Tibial artery (tissue), 4 donors: ENCODE measurements around the gene RTP5.

ENCODE experiments used
- DNase-seq, 2 donors: peaks; one replicate each; pipeline ENCODE4 v3.0.0-alpha.2; 2019
- H3K27ac ChIP-seq, 2 donors: fragments of 200-600 bp; sonication (generic) in 1 of 2; 1 replicate in 1 of 2; 2 replicates in 1 of 2; pipeline ENCODE4 v1.5.1; 2018 to 2019; ENCODE audit warnings: mild to moderate bottlenecking in 1 of 2
- H3K27me3 ChIP-seq, 2 donors: fragments of 200-600 bp; sonication (generic) in 1 of 2; one replicate each; pipeline versions ENCODE4 v1.5.1 to v1.6.0; 2016 to 2019
- H3K36me3 ChIP-seq, 3 donors: fragments of 200-600 bp; sonication (generic) in 2 of 3; one replicate each; pipeline ENCODE4 v1.5.1; 2016 to 2019; ENCODE audit warnings: mild to moderate bottlenecking in 2 of 3
- H3K4me1 ChIP-seq, 4 donors: fragments of 200-600 bp; sonication (generic) in 2 of 4; 1 replicate in 3 of 4; 2 replicates in 1 of 4; pipeline ENCODE4 v1.5.1; 2016 to 2019
- H3K4me3 ChIP-seq, 2 donors: fragments of 200-600 bp; sonication (generic) in 1 of 2; 1 replicate in 1 of 2; 2 replicates in 1 of 2; pipeline ENCODE4 v1.5.1; 2018 to 2019; ENCODE audit warnings: mild to moderate bottlenecking in 2 of 2
- H3K9me3 ChIP-seq, 3 donors: fragments of 200-600 bp; sonication (generic) in 1 of 3; one replicate each; pipeline ENCODE4 v1.5.1; 2016 to 2019
- CTCF ChIP-seq, 2 experiments: fragments of 200-600 bp in 1 of 2; fragments of 450-650 bp in 1 of 2; IDR thresholded peaks; one replicate each; pipeline ENCODE4 v1.5.1; 2017 to 2019; ENCODE audit warnings: antibody characterized with exemption in 2 of 2, mild to moderate bottlenecking in 1 of 2, moderate library complexity in 1 of 2
- intact Hi-C: fragments of 100-400 bp; cut with DNase I; formaldehyde crosslinking; loops from one replicate; pipeline ENCODE4 v1.15.0; 2023; ENCODE audit warnings: low total_unique reads

The RTP5 gene

GRCh38 chr2:241857041-241857541, 12.4 kb upstream of the RTP5 start:
- peaks cover 0 to 73% of the 10 kb centered on the region in 2 donors for H3K27me3 ChIP-seq
- no peak overlapping the region for H3K4me3 ChIP-seq
- no peaks in the 10 kb centered on the region for H3K36me3 ChIP-seq
- DNase-seq, result peak; percentile 19 to 61
- H3K4me1 ChIP-seq, result peaks cover 0 to 17% (median 9%) of the 10 kb centered on the region in 4 donors
- no peaks in the 10 kb centered on the region for H3K9me3 ChIP-seq
- H3K27ac ChIP-seq, result no peak overlapping the region
- intact Hi-C loops, result no loop called here
- no peak for TF ChIP-seq CTCF (IDR thresholded peaks at IDR 0.05)

GRCh38 chr2:241857572-241858121, 11.9 kb upstream of the RTP5 start:
- no peaks in the 10 kb centered on the region for H3K9me3 ChIP-seq
- peaks cover 0 to 73% of the 10 kb centered on the region in 2 donors for H3K27me3 ChIP-seq
- no peak overlapping the region for H3K4me3 ChIP-seq
- peaks cover 0 to 17% (median 9%) of the 10 kb centered on the region in 4 donors for H3K4me1 ChIP-seq
- H3K36me3 ChIP-seq, result no peaks in the 10 kb centered on the region
- TF ChIP-seq CTCF (IDR thresholded peaks at IDR 0.05), result no peak
- no peak overlapping the region for H3K27ac ChIP-seq
- intact Hi-C loops, result no loop called here
- peak in 1 of 2 donors; percentile 62 for DNase-seq

- peak in 1 of 2 donors; percentile 67 for DNase-seq
- Histone ChIP-seq H3K9me3 (no peaks in the 10 kb centered on the region), H3K27me3 (peaks cover 0 to 77% of the 10 kb centered on the region in 2 donors), H3K27ac (peak within 1 kb of the TSS; percentile 56 to 63), H3K4me1 (peaks cover 0 to 18% (median 9%) of the 10 kb centered on the region in 4 donors), H3K4me3 (peak within 1 kb of the TSS; percentile 16 to 24), H3K36me3 (no peaks in the 10 kb centered on the region)
- no peak for TF ChIP-seq CTCF (IDR thresholded peaks at IDR 0.05)
- intact Hi-C loops, result no loop called here
Measured at GRCh38 chr2:241858206-241859016, 11.1 kb upstream of the RTP5 start, which contains the start of gene PDCD1. Gene PDCD1, minus strand, starts transcription at chr2:241858894. Its CDS starts 56 bp downstream, at chr2:241858838.

GRCh38 chr2:241859017-241859435, 10.5 kb upstream of the RTP5 start:
- Histone ChIP-seq H3K36me3 (no peaks in the 10 kb centered on the region), H3K4me1 (peaks cover 0 to 22% (median 10%) of the 10 kb centered on the region in 4 donors), H3K27ac (peak overlapping the region; percentile 56 to 63), H3K4me3 (no peak overlapping the region), H3K9me3 (no peaks in the 10 kb centered on the region), H3K27me3 (peaks cover 0 to 79% of the 10 kb centered on the region in 2 donors)
- DNase-seq, result no peak
- intact Hi-C loops, result no loop called here
- TF ChIP-seq CTCF (IDR thresholded peaks at IDR 0.05), result no peak

- H3K27ac ChIP-seq, result peak overlapping the region; percentile 56 to 63
- peaks cover 0 to 22% (median 10%) of the 10 kb centered on the region in 4 donors for H3K4me1 ChIP-seq
- DNase-seq, result peak; percentile 72 to 80
- no peaks in the 10 kb centered on the region for H3K36me3 ChIP-seq
- H3K9me3 ChIP-seq, result no peaks in the 10 kb centered on the region
- intact Hi-C loops, result no loop called here
- TF ChIP-seq CTCF (IDR thresholded peaks at IDR 0.05), result no peak
- H3K27me3 ChIP-seq, result peaks cover 0 to 82% of the 10 kb centered on the region in 2 donors
- H3K4me3 ChIP-seq, result peak overlapping the region; percentile 16 to 24
Measured at GRCh38 chr2:241859436-241860183, 9.9 kb upstream of the RTP5 start.
